ENCODE results near the gene NTF3. TPM values are rescaled to one million over a fixed set of nuclear protein-coding genes. Genes with fewer than 3 reads are reported as not detected.

Gene NTF3
- total and polyA plus RNA-seq, 9 of the 15 experiments (the other 6 are each of a cell fraction or from before 2014, with no cell fraction given) = not detected

- POLR2A ChIA-PET = no interaction called here
- BruUV-seq (replicated peaks) = no TSS peak
- no peaks in the 10 kb centered on the region for H3K4me1 ChIP-seq (replicated peaks in 1 of 2; ENCODE audit: control insufficient read depth in 2 of 2, insufficient read depth in 2 of 2, low read length in 2 of 2)
- no peaks in the 10 kb centered on the region; the same call in 1 of the 2 replicates for H4K20me1 ChIP-seq (replicated peaks; ENCODE audit: control insufficient read depth, insufficient read depth, low read length)
- no peak overlapping the region for H2AFZ ChIP-seq (ENCODE audit: low read depth, low read length)
- no peaks in the 10 kb centered on the region for H3K36me3 ChIP-seq (ENCODE audit: control insufficient read depth, insufficient read depth, low read length)
- no peaks in the 10 kb centered on the region for H3K79me2 ChIP-seq (ENCODE audit: control insufficient read depth, insufficient read depth, low read length)
- H3K4me3 ChIP-seq = no peak overlapping the region
- 0% methylated on average over 6 of the region's 6 CpGs for WGBS (ENCODE audit: insufficient coverage, low coverage, missing lambda C conversion rate)
- intact Hi-C loops (cut with micrococcal nuclease) (no loop called here), in situ Hi-C loops (cut with MboI) (no loop called here)
- CTCF ChIA-PET (ENCODE audit: low intra/inter-chr PET ratio) = no interaction called here
- no peaks in the 10 kb centered on the region for H3K9me3 ChIP-seq (replicated peaks; ENCODE audit: control insufficient read depth, insufficient read depth, low read depth, low read length)
- peaks cover 0 to 19% of the 10 kb centered on the region in 2 experiments; a peak in 2 of 5 replicates for H3K27me3 ChIP-seq (ENCODE audit: control insufficient read depth in 2 of 2, insufficient read depth in 2 of 2, low read length in 2 of 2)
- DNase-seq (ENCODE audit: extremely low read depth in 1 of 4, low spot score in 3 of 4) (no peak), FAIRE-seq (no peak), ATAC-seq (no peak)
- no peak for TF ChIP-seq PHF8 (IDR thresholded peaks at IDR 0.05; ENCODE audit: borderline replicate concordance, low read length)
- no peak for TF ChIP-seq TRIM24 (IDR thresholded peaks at IDR 0.05)
- TF ChIP-seq, protein P1, sequence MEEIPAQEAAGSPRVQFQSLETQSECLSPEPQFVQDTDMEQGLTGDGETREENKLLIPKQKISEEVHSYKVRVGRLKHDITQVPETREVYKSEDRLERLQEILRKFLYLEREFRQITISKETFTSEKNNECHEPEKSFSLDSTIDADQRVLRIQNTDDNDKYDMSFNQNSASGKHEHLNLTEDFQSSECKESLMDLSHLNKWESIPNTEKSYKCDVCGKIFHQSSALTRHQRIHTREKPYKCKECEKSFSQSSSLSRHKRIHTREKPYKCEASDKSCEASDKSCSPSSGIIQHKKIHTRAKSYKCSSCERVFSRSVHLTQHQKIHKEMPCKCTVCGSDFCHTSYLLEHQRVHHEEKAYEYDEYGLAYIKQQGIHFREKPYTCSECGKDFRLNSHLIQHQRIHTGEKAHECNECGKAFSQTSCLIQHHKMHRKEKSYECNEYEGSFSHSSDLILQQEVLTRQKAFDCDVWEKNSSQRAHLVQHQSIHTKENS (CRISPR knock-in tag; IDR thresholded peaks at IDR 0.05) = no peak
- TF ChIP-seq RBBP5 (IDR thresholded peaks at IDR 0.05; ENCODE audit: borderline replicate concordance, insufficient read depth, low read length, poor library complexity, severe bottlenecking) = no peak
- TF ChIP-seq CHD4 (IDR thresholded peaks at IDR 0.05; ENCODE audit: insufficient read depth, insufficient replicate concordance, low read depth, low read length, poor library complexity, severe bottlenecking) = no peak
- no peak for TF ChIP-seq TCF7L2 (IDR thresholded peaks at IDR 0.05; ENCODE audit: low read depth, low read length)
- TF ChIP-seq SMAD2 (IDR thresholded peaks at IDR 0.05; ENCODE audit: low read depth, low read length) = no peak
- TF ChIP-seq CBX3 (IDR thresholded peaks at IDR 0.05; ENCODE audit: borderline replicate concordance in 1 of 2, low read length in 2 of 2) = no peak
- TF ChIP-seq SMAD1 (IDR thresholded peaks at IDR 0.05; ENCODE audit: low read depth, low read length, partially characterized antibody) = no peak
- TF ChIP-seq, protein P2, sequence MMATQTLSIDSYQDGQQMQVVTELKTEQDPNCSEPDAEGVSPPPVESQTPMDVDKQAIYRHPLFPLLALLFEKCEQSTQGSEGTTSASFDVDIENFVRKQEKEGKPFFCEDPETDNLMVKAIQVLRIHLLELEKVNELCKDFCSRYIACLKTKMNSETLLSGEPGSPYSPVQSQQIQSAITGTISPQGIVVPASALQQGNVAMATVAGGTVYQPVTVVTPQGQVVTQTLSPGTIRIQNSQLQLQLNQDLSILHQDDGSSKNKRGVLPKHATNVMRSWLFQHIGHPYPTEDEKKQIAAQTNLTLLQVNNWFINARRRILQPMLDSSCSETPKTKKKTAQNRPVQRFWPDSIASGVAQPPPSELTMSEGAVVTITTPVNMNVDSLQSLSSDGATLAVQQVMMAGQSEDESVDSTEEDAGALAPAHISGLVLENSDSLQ (IDR thresholded peaks at IDR 0.05) = no peak
- no peak for TF ChIP-seq SRSF3 (IDR thresholded peaks at IDR 0.05; ENCODE audit: insufficient read depth, low read length)
- H3K9me1 ChIP-seq (ENCODE audit: control insufficient read depth, insufficient read depth, low read length) = no peaks in the 10 kb centered on the region
- no peak overlapping the region for H3K27ac ChIP-seq (ENCODE audit: extremely low read depth, low read depth, low read length)
- no peak overlapping the region for H3K4me2 ChIP-seq (ENCODE audit: insufficient read depth, low read length)
- H3K9ac ChIP-seq (ENCODE audit: insufficient read depth in 1 of 2, low read depth in 2 of 2, low read length in 2 of 2) = no peak overlapping the region
These were observed 41.3 kb downstream of the NTF3 start for GRCh38 chr12:5473076-5473782.

Data from K562 (cell line).